HepG2 (cell line): ENCODE data around the gene ARHGAP21. TPM values are rescaled to one million over a fixed set of nuclear protein-coding genes. Genes with fewer than 3 reads are reported as not detected.

Experiments used
- DBP ChIP-seq: sonication (generic); formaldehyde crosslinking; IDR thresholded peaks from 2 replicates; pipeline ENCODE4 v1.4.0; 2020; ENCODE audit warnings: missing genetic modification reagents; ENCODE audit errors: not compliant biosample characterization
- KAT2B ChIP-seq: fragments of 150-350 bp; IDR thresholded peaks from 2 replicates; pipeline ENCODE4 v1.6.1; 2014; ENCODE audit warnings: low read depth, low read length, borderline replicate concordance
- REST ChIP-seq, 2 experiments: IDR thresholded peaks; 2 replicates each; pipeline ENCODE4 v1.6.1; 2011 to 2012; ENCODE audit warnings: low read length in 2 of 2, borderline replicate concordance in 1 of 2, low read depth in 1 of 2, mild to moderate bottlenecking in 1 of 2, moderate library complexity in 1 of 2
- ZNF33A ChIP-seq: sonication (generic); formaldehyde crosslinking; IDR thresholded peaks from 2 replicates; pipeline ENCODE4 v1.5.1; 2020; ENCODE audit warnings: missing genetic modification reagents, mild to moderate bottlenecking, moderate library complexity, borderline replicate concordance
- polyA plus RNA-seq, 8 experiments: library from polyadenylated mRNA; depleted of rRNA in 3 of 8; stranded (reverse) in 7 of 8; unstranded in 1 of 8; fragments of >200 nt; fragmentation: Illumina TruSeq in 4 of 8; extraction: Trizol in 4 of 8; gene quantifications; 2 replicates each; pipeline versions ENCODE4 v1.2.1 to v1.2.3, GENCODE V29; 2011 to 2016; ENCODE audit warnings: low read depth in 4 of 8, missing spikeins in 1 of 8, mixed read lengths in 1 of 8; ENCODE audit not compliant: insufficient read depth in 1 of 8
- total RNA-seq, 5 experiments: library from RNA; depleted of rRNA; stranded (reverse); fragments of >200 nt; fragmentation: Illumina TruSeq; extraction: Trizol; gene quantifications; 2 replicates each; pipeline ENCODE4 v1.2.3, GENCODE V29; 2016; ENCODE audit warnings: low read depth in 1 of 5
- TF ChIP-seq, protein P1 (sequence below): sonication (generic); formaldehyde crosslinking; IDR thresholded peaks from 2 replicates; pipeline ENCODE4 v1.8.1; 2023; ENCODE audit warnings: mild to moderate bottlenecking, moderate library complexity, missing genetic modification reagents

The ARHGAP21 gene
- total and polyA plus RNA-seq, 2 of the 13 experiments (the other 11 are each of a cell fraction or from before 2014, with no cell fraction given): 23.9 to 26.6 TPM

DNA sequence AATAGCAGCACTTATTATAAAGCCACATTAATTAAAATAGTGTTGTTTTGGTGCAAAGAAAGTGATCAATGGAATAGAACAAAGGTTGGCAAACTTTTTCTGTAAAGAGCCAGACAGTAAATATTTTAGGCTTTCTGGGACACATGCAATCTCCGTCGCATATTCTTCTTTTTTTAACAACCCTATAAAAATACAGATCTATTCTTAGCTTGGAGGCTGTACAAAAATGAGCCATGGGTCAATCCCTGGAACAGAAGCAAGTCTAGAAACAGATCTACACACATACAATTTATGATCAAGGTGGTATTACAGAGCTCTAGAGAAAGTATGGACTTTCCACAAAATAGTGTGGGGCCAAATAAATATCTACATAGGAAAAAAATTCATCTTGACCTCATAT is 71.8 kb downstream of the ARHGAP21 start (continued):
- no peak for TF ChIP-seq DBP (CRISPR knock-in tag)
- TF ChIP-seq, protein P1, sequence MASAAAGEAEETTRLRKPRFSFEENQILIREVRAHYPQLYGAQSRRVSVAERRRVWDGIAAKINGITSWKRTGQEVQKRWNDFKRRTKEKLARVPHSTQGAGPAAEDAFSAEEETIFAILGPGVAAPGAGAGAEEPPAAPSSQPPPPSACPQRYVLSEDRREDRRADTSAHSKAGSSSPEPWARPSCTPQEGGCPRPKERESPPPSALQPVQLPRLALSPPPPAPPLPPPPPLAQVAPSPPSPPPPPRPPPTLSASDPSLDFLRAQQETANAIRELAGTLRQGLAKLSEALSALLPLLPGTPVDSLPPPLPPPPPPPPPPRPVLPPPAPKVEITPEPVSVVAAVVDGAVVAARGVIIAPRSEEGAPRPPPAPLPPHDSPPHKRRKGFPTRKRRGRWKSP (CRISPR knock-in tag): no peak
- no peak for TF ChIP-seq REST (IDR thresholded peaks at IDR 0.05; ENCODE audit: borderline replicate concordance in 1 of 2, low read depth in 1 of 2, low read length in 2 of 2)
- no peak for TF ChIP-seq KAT2B
- no peak for TF ChIP-seq ZNF33A (CRISPR knock-in tag)
